ENCODE data around the gene CACNA1I. TPM values are rescaled to one million over a fixed set of nuclear protein-coding genes. Genes with fewer than 3 reads are reported as not detected.

The CACNA1I gene
- polyA plus RNA-seq, 1 of the 3 experiments (the other 2 are of a cell fraction), result not detected

GRCh38 chr22:39664485-39665200, 94.1 kb downstream of the CACNA1I start (continued):
- TF ChIP-seq MXI1 (IDR thresholded peaks at IDR 0.05; ENCODE audit: low read depth, low read length) (no peak), EZH2phosphoT487 (IDR thresholded peaks at IDR 0.05; ENCODE audit: borderline replicate concordance, low read depth) (no peak), SIN3A (IDR thresholded peaks at IDR 0.05; ENCODE audit: borderline replicate concordance, low read depth, low read length) (no peak), PBX3 (IDR thresholded peaks at IDR 0.05) (no peak)

- ChIA-PET CTCF (no interaction called here), POLR2A (no interaction called here)
- Histone ChIP-seq H2AFZ (ENCODE audit: low read depth) (no peak overlapping the region), H3K9me2 (no peaks in the 10 kb centered on the region), H3K4me1 (ENCODE audit: control insufficient read depth in 1 of 2, insufficient read depth in 2 of 2, low read depth in 1 of 2, low read length in 1 of 2) (no peaks in the 10 kb centered on the region), H3K9me3 (no peaks in the 10 kb centered on the region), H3K79me2 (ENCODE audit: insufficient read depth) (no peaks in the 10 kb centered on the region), H3K27ac (ENCODE audit: low read depth in 2 of 2, low read length in 1 of 2) (no peak overlapping the region), H3K27me3 (ENCODE audit: insufficient read depth) (no peaks in the 10 kb centered on the region), H3F3A (replicated peaks; ENCODE audit: insufficient read depth) (no peaks in the 10 kb centered on the region), H4K20me1 (ENCODE audit: insufficient read depth) (no peaks in the 10 kb centered on the region), H3K4me2 (no peak overlapping the region), H3K4me3 (ENCODE audit: low read depth in 2 of 2, low read length in 1 of 2) (no peak overlapping the region), H3K9ac (no peak overlapping the region), H3K36me3 (replicated peaks in 1 of 2; ENCODE audit: control insufficient read depth in 1 of 2, insufficient read depth in 2 of 2, low read length in 1 of 2) (no peaks in the 10 kb centered on the region)
- WGBS (ENCODE audit: low lambda C conversion rate), result no CpG with 5 or more reads among the region's 8 CpGs
- no peak for TF ChIP-seq JUND (IDR thresholded peaks at IDR 0.05)
- TF ChIP-seq EZH2phosphoT487 (IDR thresholded peaks at IDR 0.05; ENCODE audit: borderline replicate concordance, low read depth), result no peak
- no peak for TF ChIP-seq NRF1 (IDR thresholded peaks at IDR 0.05; ENCODE audit: low read depth, low read length)
- no peak for DNase-seq
These were observed 94.7 kb downstream of the CACNA1I start for GRCh38 chr22:39665229-39665628.

- Histone ChIP-seq H3K4me2 (no peak overlapping the region), H3K27me3 (ENCODE audit: insufficient read depth) (no peaks in the 10 kb centered on the region), H3K9ac (no peak overlapping the region), H3K36me3 (replicated peaks in 1 of 2; ENCODE audit: control insufficient read depth in 1 of 2, insufficient read depth in 2 of 2, low read length in 1 of 2) (no peaks in the 10 kb centered on the region), H3K4me1 (ENCODE audit: control insufficient read depth in 1 of 2, insufficient read depth in 2 of 2, low read depth in 1 of 2, low read length in 1 of 2) (no peaks in the 10 kb centered on the region), H3F3A (replicated peaks; ENCODE audit: insufficient read depth) (no peaks in the 10 kb centered on the region), H3K4me3 (ENCODE audit: low read depth in 2 of 2, low read length in 1 of 2) (no peak overlapping the region), H4K20me1 (ENCODE audit: insufficient read depth) (no peaks in the 10 kb centered on the region), H3K79me2 (ENCODE audit: insufficient read depth) (no peaks in the 10 kb centered on the region), H3K27ac (ENCODE audit: low read depth in 2 of 2, low read length in 1 of 2) (no peak overlapping the region), H3K9me3 (no peaks in the 10 kb centered on the region), H3K9me2 (no peaks in the 10 kb centered on the region), H2AFZ (ENCODE audit: low read depth) (no peak overlapping the region)
- ChIA-PET CTCF (no interaction called here), POLR2A (no interaction called here)
- no peak for TF ChIP-seq NFIC (IDR thresholded peaks at IDR 0.05; ENCODE audit: borderline replicate concordance)
- TF ChIP-seq EP300 (IDR thresholded peaks at IDR 0.05; ENCODE audit: borderline replicate concordance in 1 of 2, low read depth in 1 of 2, low read length in 1 of 2), result no peak
- TF ChIP-seq POLR2AphosphoS5 (IDR thresholded peaks at IDR 0.05; ENCODE audit: low read depth, low read length), result no peak
- no peak for TF ChIP-seq FOXM1 (IDR thresholded peaks at IDR 0.05; ENCODE audit: low read depth)
- no peak for TF ChIP-seq GABPA (IDR thresholded peaks at IDR 0.05; ENCODE audit: low read depth)
- no peak for TF ChIP-seq TCF12 (IDR thresholded peaks at IDR 0.05)
- no peak for TF ChIP-seq ZBTB33 (IDR thresholded peaks at IDR 0.05; ENCODE audit: borderline replicate concordance, low read depth)
- TF ChIP-seq TAF1 (IDR thresholded peaks at IDR 0.05; ENCODE audit: borderline replicate concordance, low read depth, low read length), result no peak
- no peak for TF ChIP-seq SIN3A (IDR thresholded peaks at IDR 0.05; ENCODE audit: borderline replicate concordance, low read depth, low read length)
- TF ChIP-seq USF1 (IDR thresholded peaks at IDR 0.05; ENCODE audit: borderline replicate concordance, low read depth), result no peak
- TF ChIP-seq PBX3 (IDR thresholded peaks at IDR 0.05), result no peak
- TF ChIP-seq TEAD4 (IDR thresholded peaks at IDR 0.05; ENCODE audit: borderline replicate concordance, insufficient read depth), result no peak
- TF ChIP-seq IRF3 (IDR thresholded peaks at IDR 0.05; ENCODE audit: low read depth, low read length), result no peak
- WGBS (ENCODE audit: low lambda C conversion rate), result 91% methylated on average over 8 of the region's 16 CpGs
- DNase-seq, result no peak
These were observed 95.3 kb downstream of the CACNA1I start for GRCh38 chr22:39665661-39666431.

Measured in SK-N-SH (cell line).